Fibroblast of lung (primary cell): ENCODE measurements around the gene STK11. TPM values are rescaled to one million over a fixed set of nuclear protein-coding genes. Genes with fewer than 3 reads are reported as not detected.

Source experiments
- DNase-seq, 2 donors: peaks; one replicate each; pipeline versions ENCODE4 v3.0.0 to v3.0.0-alpha.2; 2010; ENCODE audit warnings: low read depth in 2 of 2
- H2AFZ ChIP-seq: 2 replicates; pipeline ENCODE4 v1.5.1; 2012; ENCODE audit warnings: low read length, control low read depth, inconsistent platforms
- H3K27ac ChIP-seq: 2 replicates; pipeline ENCODE4 v1.5.1; 2011; ENCODE audit warnings: low read length, control low read depth; ENCODE audit not compliant: insufficient read depth
- H3K27me3 ChIP-seq: 2 replicates; pipeline ENCODE4 v1.5.1; 2011; ENCODE audit warnings: mild to moderate bottlenecking, low read length; ENCODE audit not compliant: control insufficient read depth, insufficient read depth
- H3K36me3 ChIP-seq: 2 replicates; pipeline ENCODE4 v1.5.1; 2011; ENCODE audit warnings: low read length; ENCODE audit not compliant: control insufficient read depth, insufficient read depth
- H3K4me1 ChIP-seq: 2 replicates; pipeline ENCODE4 v1.5.1; 2011; ENCODE audit warnings: low read length; ENCODE audit not compliant: control insufficient read depth, insufficient read depth; ENCODE audit errors: extremely low read depth
- H3K4me2 ChIP-seq: 2 replicates; pipeline ENCODE4 v1.5.1; 2011; ENCODE audit warnings: low read length, control low read depth; ENCODE audit not compliant: insufficient read depth; ENCODE audit errors: extremely low read depth
- H3K4me3 ChIP-seq, 4 experiments: fragments of 200-600 bp in 1 of 4; sonication (generic) in 1 of 4; replicated peaks in 1 of 4; 2 replicates each; pipeline ENCODE4 v1.5.1; 2011 to 2016; ENCODE audit warnings: low read length in 4 of 4, low read depth in 3 of 4, mild to moderate bottlenecking in 3 of 4, control low read depth in 2 of 4, inconsistent platforms in 1 of 4, mixed read lengths in 1 of 4; ENCODE audit not compliant: insufficient read depth in 1 of 4; ENCODE audit errors: control extremely low read depth in 1 of 4
- H3K79me2 ChIP-seq: 2 replicates; pipeline ENCODE4 v1.5.1; 2012; ENCODE audit warnings: mild to moderate bottlenecking, low read length, inconsistent platforms; ENCODE audit not compliant: control insufficient read depth, insufficient read depth
- H3K9ac ChIP-seq: 2 replicates; pipeline ENCODE4 v1.5.1; 2011; ENCODE audit warnings: mild to moderate bottlenecking, low read length, control low read depth; ENCODE audit not compliant: insufficient read depth
- H3K9me3 ChIP-seq: 2 replicates; pipeline ENCODE4 v1.5.1; 2012; ENCODE audit warnings: low read depth, low read length; ENCODE audit not compliant: control insufficient read depth, insufficient read depth
- H4K20me1 ChIP-seq: 2 replicates; pipeline ENCODE4 v1.5.1; 2011; ENCODE audit warnings: low read length; ENCODE audit not compliant: control insufficient read depth, insufficient read depth; ENCODE audit errors: extremely low read depth
- EZH2 ChIP-seq: IDR thresholded peaks from 2 replicates; pipeline ENCODE4 v1.5.1; 2012; ENCODE audit warnings: low read length, control low read depth, mild to moderate bottlenecking; ENCODE audit errors: missing control alignments
- polyA plus RNA-seq, 2 donors: library from polyadenylated mRNA; depleted of rRNA in 1 of 2; stranded (reverse) in 1 of 2; unstranded in 1 of 2; fragments of >200 nt; gene quantifications; 2 replicates each; pipeline ENCODE4 v1.2.1, GENCODE V29; 2011 to 2012; ENCODE audit warnings: missing spikeins in 1 of 2
- total RNA-seq: library from RNA; depleted of rRNA; stranded (reverse); fragments of >200 nt; gene quantifications from 2 replicates; pipeline ENCODE4 v1.2.1, GENCODE V29; 2014
- TF ChIP-seq, protein P1 (sequence below), 2 donors: IDR thresholded peaks in 1 of 2; conservative IDR thresholded peaks in 1 of 2; 1 replicate in 1 of 2; 2 replicates in 1 of 2; pipeline ENCODE4 v1.5.1; 2011 to 2012; ENCODE audit warnings: low read length in 2 of 2, control low read depth in 1 of 2, inconsistent platforms in 1 of 2, low read depth in 1 of 2, mild to moderate bottlenecking in 1 of 2

STK11 gene
- total and polyA plus RNA-seq, 2 donors (not counting 1 experiment from before 2014, with no cell fraction given) = 23.7 to 96.6 TPM

- peak overlapping the region; percentile 45 for H3K4me2 ChIP-seq
- peak overlapping the region; percentile 27 for H3K9ac ChIP-seq
- peak overlapping the region in 1 of 4 experiments; percentile 4 for H3K4me3 ChIP-seq
- no peaks in the 10 kb centered on the region for H3K27me3 ChIP-seq
- H3K9me3 ChIP-seq = no peaks in the 10 kb centered on the region
- no peak overlapping the region for H2AFZ ChIP-seq
- peaks cover 74% of the 10 kb centered on the region for H3K79me2 ChIP-seq
- peak overlapping the region; percentile 57 for H3K27ac ChIP-seq
- DNase-seq = peak in 1 of 2 donors; percentile 52
- H3K4me1 ChIP-seq = peaks cover 24% of the 10 kb centered on the region
- no peak for TF ChIP-seq EZH2
- TF ChIP-seq, protein P1, sequence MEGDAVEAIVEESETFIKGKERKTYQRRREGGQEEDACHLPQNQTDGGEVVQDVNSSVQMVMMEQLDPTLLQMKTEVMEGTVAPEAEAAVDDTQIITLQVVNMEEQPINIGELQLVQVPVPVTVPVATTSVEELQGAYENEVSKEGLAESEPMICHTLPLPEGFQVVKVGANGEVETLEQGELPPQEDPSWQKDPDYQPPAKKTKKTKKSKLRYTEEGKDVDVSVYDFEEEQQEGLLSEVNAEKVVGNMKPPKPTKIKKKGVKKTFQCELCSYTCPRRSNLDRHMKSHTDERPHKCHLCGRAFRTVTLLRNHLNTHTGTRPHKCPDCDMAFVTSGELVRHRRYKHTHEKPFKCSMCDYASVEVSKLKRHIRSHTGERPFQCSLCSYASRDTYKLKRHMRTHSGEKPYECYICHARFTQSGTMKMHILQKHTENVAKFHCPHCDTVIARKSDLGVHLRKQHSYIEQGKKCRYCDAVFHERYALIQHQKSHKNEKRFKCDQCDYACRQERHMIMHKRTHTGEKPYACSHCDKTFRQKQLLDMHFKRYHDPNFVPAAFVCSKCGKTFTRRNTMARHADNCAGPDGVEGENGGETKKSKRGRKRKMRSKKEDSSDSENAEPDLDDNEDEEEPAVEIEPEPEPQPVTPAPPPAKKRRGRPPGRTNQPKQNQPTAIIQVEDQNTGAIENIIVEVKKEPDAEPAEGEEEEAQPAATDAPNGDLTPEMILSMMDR (conservative IDR thresholded peaks at IDR 0.05 in 1 of 2, IDR thresholded peaks at IDR 0.05 in 1 of 2; ENCODE audit: low read depth in 1 of 2, low read length in 2 of 2) = peak in 1 of 2 donors; percentile 3
- H4K20me1 ChIP-seq = no peaks in the 10 kb centered on the region
- H3K36me3 ChIP-seq = peaks cover 8% of the 10 kb centered on the region
Measured at GRCh38 chr19:1214862-1215731, 9.5 kb downstream of the STK11 start.

GRCh38 chr19:1216756-1217155 lies 11.2 kb downstream of the STK11 start:
- H3K4me3 ChIP-seq = no peak overlapping the region
- H3K27me3 ChIP-seq = no peaks in the 10 kb centered on the region
- H2AFZ ChIP-seq = no peak overlapping the region
- H3K9me3 ChIP-seq = no peaks in the 10 kb centered on the region
- H3K36me3 ChIP-seq = peaks cover 15% of the 10 kb centered on the region
- H4K20me1 ChIP-seq = no peaks in the 10 kb centered on the region
- peaks cover 58% of the 10 kb centered on the region for H3K79me2 ChIP-seq
- H3K4me2 ChIP-seq = no peak overlapping the region
- peaks cover 26% of the 10 kb centered on the region for H3K4me1 ChIP-seq
- no peak for DNase-seq
- H3K27ac ChIP-seq = no peak overlapping the region
- no peak for TF ChIP-seq EZH2
- TF ChIP-seq, protein P1 (conservative IDR thresholded peaks at IDR 0.05 in 1 of 2, IDR thresholded peaks at IDR 0.05 in 1 of 2; ENCODE audit: low read depth in 1 of 2, low read length in 2 of 2) = no peak
- no peak overlapping the region for H3K9ac ChIP-seq

GRCh38 chr19:1217366-1217765 lies 11.8 kb downstream of the STK11 start:
- Histone ChIP-seq H4K20me1 (no peaks in the 10 kb centered on the region), H3K36me3 (peaks cover 20% of the 10 kb centered on the region), H2AFZ (no peak overlapping the region), H3K9me3 (no peaks in the 10 kb centered on the region), H3K27ac (peak overlapping the region; percentile 16), H3K4me1 (peaks cover 27% of the 10 kb centered on the region), H3K4me3 (no peak overlapping the region), H3K27me3 (no peaks in the 10 kb centered on the region), H3K4me2 (no peak overlapping the region), H3K9ac (no peak overlapping the region), H3K79me2 (peaks cover 52% of the 10 kb centered on the region)
- no peak for DNase-seq
- TF ChIP-seq EZH2 = no peak
- TF ChIP-seq, protein P1 (conservative IDR thresholded peaks at IDR 0.05 in 1 of 2, IDR thresholded peaks at IDR 0.05 in 1 of 2; ENCODE audit: low read depth in 1 of 2, low read length in 2 of 2) = no peak
